CD14-positive monocyte (primary cell): ENCODE measurements around the gene PDXDC1. TPM values are rescaled to one million over a fixed set of nuclear protein-coding genes. Genes with fewer than 3 reads are reported as not detected.
"Not testable (repeated sequence)": the region's sequence is repeated elsewhere in the genome, so short reads cannot be mapped to it uniquely, and the experiment has no call there.

Experiments
- DNase-seq, 3 donors: peaks; one replicate each; pipeline ENCODE4 v3.0.0-alpha.2; 2011 to 2022
- H2AFZ ChIP-seq: 2 replicates; pipeline ENCODE4 v1.6.0; 2012; ENCODE audit warnings: mild to moderate bottlenecking, low read depth, low read length, inconsistent platforms; ENCODE audit not compliant: insufficient read depth, poor library complexity, severe bottlenecking
- H3K27ac ChIP-seq, 2 donors: 1 replicate in 1 of 2; 2 replicates in 1 of 2; pipeline ENCODE4 v1.5.1; 2012 to 2013; ENCODE audit warnings: low read length in 2 of 2, control low read depth in 1 of 2, inconsistent platforms in 1 of 2, low read depth in 1 of 2, mild to moderate bottlenecking in 1 of 2
- H3K27me3 ChIP-seq, 2 donors: one replicate each; pipeline versions ENCODE4 v1.6.0 to v1.6.1; 2011 to 2013; ENCODE audit warnings: low read length in 2 of 2; ENCODE audit not compliant: control insufficient read depth in 2 of 2, insufficient read depth in 2 of 2
- H3K36me3 ChIP-seq, 2 donors: replicated peaks in 1 of 2; 1 replicate in 1 of 2; 2 replicates in 1 of 2; pipeline versions ENCODE4 v1.5.1 to v1.6.1; 2012 to 2013; ENCODE audit warnings: low read length in 2 of 2, control low read depth in 1 of 2, inconsistent platforms in 1 of 2, mild to moderate bottlenecking in 1 of 2; ENCODE audit not compliant: insufficient read depth in 2 of 2, control insufficient read depth in 1 of 2
- H3K4me1 ChIP-seq, 2 donors: 1 replicate in 1 of 2; 2 replicates in 1 of 2; pipeline versions ENCODE4 v1.5.1 to v1.6.1; 2012 to 2013; ENCODE audit warnings: low read length in 2 of 2, control low read depth in 1 of 2, inconsistent platforms in 1 of 2, mild to moderate bottlenecking in 1 of 2, moderate library complexity in 1 of 2; ENCODE audit not compliant: insufficient read depth in 2 of 2, control insufficient read depth in 1 of 2
- H3K4me2 ChIP-seq: replicated peaks from 2 replicates; pipeline ENCODE3; 2012; ENCODE audit warnings: low read length, moderate library complexity, mild to moderate bottlenecking; ENCODE audit not compliant: poor library complexity, severe bottlenecking; ENCODE audit errors: extremely low read depth
- H3K4me3 ChIP-seq, 3 experiments: fragments of 200-600 bp in 1 of 3; sonication (generic) in 1 of 3; replicated peaks in 1 of 3; 1 replicate in 2 of 3; 2 replicates in 1 of 3; pipeline ENCODE4 v1.5.1; 2011 to 2013; ENCODE audit warnings: low read length in 3 of 3, mild to moderate bottlenecking in 3 of 3, control low read depth in 2 of 3, low read depth in 2 of 3, inconsistent platforms in 1 of 3, moderate library complexity in 1 of 3
- H3K79me2 ChIP-seq: 2 replicates; pipeline ENCODE4 v1.6.0; 2012; ENCODE audit warnings: mild to moderate bottlenecking, control low read depth, inconsistent platforms, low read length, moderate library complexity; ENCODE audit not compliant: insufficient read depth
- H3K9ac ChIP-seq: 2 replicates; pipeline ENCODE4 v1.6.0; 2017; ENCODE audit warnings: low read length, mild to moderate bottlenecking; ENCODE audit not compliant: insufficient read depth, poor library complexity, severe bottlenecking
- H3K9me3 ChIP-seq, 2 donors: replicated peaks in 1 of 2; 1 replicate in 1 of 2; 2 replicates in 1 of 2; pipeline versions ENCODE4 v1.5.1 to v1.6.1; 2012 to 2013; ENCODE audit warnings: low read length in 2 of 2, control low read depth in 1 of 2; ENCODE audit not compliant: control insufficient read depth in 1 of 2, insufficient read depth in 1 of 2
- H4K20me1 ChIP-seq: 2 replicates; pipeline ENCODE4 v1.6.0; 2012; ENCODE audit warnings: mild to moderate bottlenecking, low read length, control low read depth, moderate library complexity; ENCODE audit not compliant: insufficient read depth
- H3K27ac Mint-ChIP-seq, 7 donors: one replicate each; pipeline ENCODE4 v1.8.0; 2020; ENCODE audit warnings: mild to moderate bottlenecking in 7 of 7, mixed read lengths in 7 of 7, moderate library complexity in 6 of 7, inconsistent platforms in 2 of 7
- H3K27me3 Mint-ChIP-seq, 3 donors: one replicate each; pipeline ENCODE4 v1.8.0; 2021 to 2022; ENCODE audit warnings: low read depth in 3 of 3, mild to moderate bottlenecking in 3 of 3, mixed read lengths in 3 of 3, moderate library complexity in 3 of 3, inconsistent platforms in 1 of 3
- H3K36me3 Mint-ChIP-seq, 2 donors: one replicate each; pipeline ENCODE4 v1.8.0; 2020; ENCODE audit warnings: mixed read lengths in 2 of 2, inconsistent platforms in 1 of 2, mild to moderate bottlenecking in 1 of 2
- H3K4me1 Mint-ChIP-seq: one replicate; pipeline ENCODE4 v1.8.0; 2020; ENCODE audit warnings: mild to moderate bottlenecking, mixed read lengths
- H3K4me3 Mint-ChIP-seq, 2 donors: one replicate each; pipeline ENCODE4 v1.8.0; 2020; ENCODE audit warnings: mild to moderate bottlenecking in 2 of 2, mixed read lengths in 2 of 2, moderate library complexity in 1 of 2
- H3K9me3 Mint-ChIP-seq, 7 donors: one replicate each; pipeline ENCODE4 v1.8.0; 2020 to 2022; ENCODE audit warnings: mixed read lengths in 7 of 7, mild to moderate bottlenecking in 6 of 7, moderate library complexity in 6 of 7, inconsistent platforms in 2 of 7
- WGBS: methylation state at CpG from one replicate; pipeline ENCODE4 v1.1.5; 2013; ENCODE audit warnings: missing lambda C conversion rate; ENCODE audit not compliant: insufficient coverage; 5-methylcytosine and 5-hydroxymethylcytosine counted together
- intact Hi-C, 2 donors: fragments of 100-400 bp; cut with micrococcal nuclease; formaldehyde crosslinking; loops; one replicate each; pipeline versions ENCODE4 v1.15.0 to v1.15.1; 2023
- polyA plus RNA-seq, 3 donors: library from polyadenylated mRNA; depleted of rRNA in 1 of 3; unstranded in 2 of 3; stranded (reverse) in 1 of 3; fragments of 300-500 nt in 2 of 3; fragments of >200 nt in 1 of 3; fragmentation: Illumina TruSeq in 2 of 3; gene quantifications; 1 replicate in 2 of 3; 2 replicates in 1 of 3; pipeline ENCODE4 v1.2.3, GENCODE V29; 2012 to 2021

The PDXDC1 gene
- polyA plus RNA-seq, 3 donors = 22.3 to 50.1 (median 36.0) TPM

GRCh38 chr16:15163055-15163454 lies 188.2 kb downstream of the PDXDC1 start:
- not testable (repeated sequence) for H3K4me3 Mint-ChIP-seq
- WGBS = no CpG with 5 or more reads among the region's 1 CpG

DNA sequence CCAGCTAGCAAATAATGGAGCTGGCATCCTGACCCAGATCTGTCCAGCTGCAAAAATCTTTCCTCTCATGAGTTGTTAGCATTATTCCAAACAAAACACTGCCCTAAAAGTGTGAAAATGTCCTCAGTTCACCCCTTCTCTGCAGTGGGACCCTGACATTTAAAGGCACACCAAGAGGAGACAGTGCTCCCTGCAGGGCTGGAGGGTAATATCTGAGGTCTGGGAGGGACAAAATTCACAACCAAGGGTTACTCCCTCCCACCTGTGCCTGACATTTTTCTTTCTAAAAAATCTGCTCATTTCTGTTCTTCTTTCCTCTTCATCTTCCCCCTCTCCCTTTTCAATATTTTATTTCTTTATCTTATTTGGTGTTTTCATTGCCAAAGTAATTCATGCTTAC lies 191.4 kb downstream of the PDXDC1 start:
- H3K9ac ChIP-seq, H3K4me2 ChIP-seq, H3K79me2 ChIP-seq, H3K4me3 ChIP-seq, DNase-seq, H3K36me3 ChIP-seq, H3K4me1 ChIP-seq, H3K27ac ChIP-seq, H3K27ac Mint-ChIP-seq, H3K27me3 ChIP-seq, H4K20me1 ChIP-seq, H3K9me3 Mint-ChIP-seq, H3K4me1 Mint-ChIP-seq, H2AFZ ChIP-seq, H3K36me3 Mint-ChIP-seq, intact Hi-C loops, H3K27me3 Mint-ChIP-seq, H3K9me3 ChIP-seq, H3K4me3 Mint-ChIP-seq: not testable (repeated sequence)

More at GRCh38 chr16:15163055-15163454, 188.2 kb downstream of the PDXDC1 start:
- DNase-seq, H3K27me3 Mint-ChIP-seq, H2AFZ ChIP-seq, H3K79me2 ChIP-seq, H3K4me3 ChIP-seq, H3K4me2 ChIP-seq, intact Hi-C loops, H3K27me3 ChIP-seq, H3K36me3 ChIP-seq, H3K27ac ChIP-seq, H3K4me1 Mint-ChIP-seq, H3K9me3 ChIP-seq, H3K36me3 Mint-ChIP-seq, H3K9ac ChIP-seq, H3K9me3 Mint-ChIP-seq, H3K27ac Mint-ChIP-seq, H4K20me1 ChIP-seq, H3K4me1 ChIP-seq: not testable (repeated sequence)

DNA sequence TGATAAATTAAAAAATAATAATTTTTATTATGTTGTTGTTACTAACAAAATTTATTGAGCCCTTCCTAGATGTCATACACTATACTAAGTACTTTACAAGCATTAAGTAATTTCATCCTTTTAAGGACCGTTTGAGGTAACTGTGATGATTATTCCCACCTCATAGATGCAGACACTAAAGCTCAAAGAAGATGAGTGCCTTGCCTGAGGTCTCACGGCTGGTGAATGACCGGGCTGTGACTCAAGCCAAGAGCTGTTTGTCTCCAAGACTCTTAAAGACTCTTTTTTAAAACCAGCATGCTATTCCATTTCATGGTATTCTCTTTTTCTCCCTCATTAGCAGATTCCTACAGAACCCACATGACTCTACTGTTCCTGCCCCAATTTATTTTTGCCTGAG lies 193.5 kb downstream of the PDXDC1 start:
- H4K20me1 ChIP-seq, H3K4me1 Mint-ChIP-seq, DNase-seq, H3K4me2 ChIP-seq, H3K27me3 Mint-ChIP-seq, H3K36me3 Mint-ChIP-seq, H3K27me3 ChIP-seq, H3K9me3 ChIP-seq, H3K36me3 ChIP-seq, H3K27ac Mint-ChIP-seq, H3K27ac ChIP-seq, H3K9me3 Mint-ChIP-seq, H3K4me3 ChIP-seq, H3K79me2 ChIP-seq, intact Hi-C loops, H3K9ac ChIP-seq, H3K4me3 Mint-ChIP-seq, H2AFZ ChIP-seq, H3K4me1 ChIP-seq: not testable (repeated sequence)
- WGBS = 92% methylated on average over 2 of the region's 3 CpGs

DNA sequence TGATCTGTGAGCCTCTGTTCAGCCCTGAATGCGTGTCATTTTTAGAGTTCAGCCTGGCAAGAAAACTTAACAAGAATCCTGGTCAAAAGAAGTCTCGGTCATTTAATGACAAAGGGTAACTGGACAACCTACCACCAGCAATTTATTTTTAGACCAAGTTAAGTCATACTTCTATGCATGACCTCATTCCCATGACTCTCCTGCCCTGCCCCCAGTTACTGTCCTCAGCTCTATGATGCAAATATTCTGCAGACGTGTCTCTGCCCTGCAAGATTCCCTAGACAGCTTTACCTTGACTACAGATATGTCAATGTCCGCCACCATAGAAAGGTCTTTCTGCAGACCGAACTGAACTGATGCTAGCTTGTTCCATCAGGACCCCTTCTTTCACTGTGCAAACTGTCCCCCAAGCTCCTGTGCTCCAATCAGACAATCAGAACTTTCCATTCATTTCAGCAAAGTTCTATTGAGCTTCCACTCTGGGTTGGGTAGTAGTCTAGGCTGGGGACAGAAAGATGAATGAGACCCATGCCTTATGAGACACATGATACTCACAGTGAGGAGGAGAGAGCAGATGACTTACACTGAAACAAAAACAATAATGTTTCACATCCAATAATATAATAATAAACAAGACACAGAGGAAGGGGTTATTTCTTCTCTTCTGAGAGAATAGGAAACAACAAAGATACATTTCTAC lies 194.3 kb downstream of the PDXDC1 start:
- DNase-seq, H3K27ac Mint-ChIP-seq, H3K36me3 ChIP-seq, intact Hi-C loops, H3K4me3 ChIP-seq, H3K4me3 Mint-ChIP-seq, H3K27me3 ChIP-seq, H3K4me1 ChIP-seq, H3K27ac ChIP-seq, H3K4me1 Mint-ChIP-seq, H3K9ac ChIP-seq, H4K20me1 ChIP-seq, H3K9me3 ChIP-seq, H2AFZ ChIP-seq, H3K36me3 Mint-ChIP-seq, H3K4me2 ChIP-seq, H3K9me3 Mint-ChIP-seq, H3K79me2 ChIP-seq, H3K27me3 Mint-ChIP-seq: not testable (repeated sequence)
- 58% methylated on average over 1 of the region's 5 CpGs for WGBS
